A549 (cell line): Measurements from ENCODE around the gene CUX1.

Experiments used
- FOSB ChIP-seq: fragments of 250-450 bp; sonication (Bioruptor Pico); IDR thresholded peaks from 2 replicates; pipeline ENCODE4 v1.5.0; 2020; ENCODE audit warnings: mild to moderate bottlenecking, moderate library complexity
- MAFK ChIP-seq: fragments of 450-650 bp; IDR thresholded peaks from 2 replicates; pipeline ENCODE4 v1.6.1; 2014; ENCODE audit not compliant: partially characterized antibody
- POLR2A ChIP-seq: IDR thresholded peaks from 2 replicates; pipeline ENCODE4 v1.6.1; 2012; ENCODE audit warnings: mild to moderate bottlenecking, low read length
- POLR2AphosphoS2 ChIP-seq: conservative IDR thresholded peaks from 2 replicates; pipeline ENCODE4 v1.6.1; 2012; ENCODE audit warnings: low read length, improper control_type of control experiment, inconsistent platforms
- RAD21 ChIP-seq, 2 experiments: fragments of >200 bp in 1 of 2; sonication (Bioruptor Twin) in 1 of 2; formaldehyde crosslinking in 1 of 2; IDR thresholded peaks in 1 of 2; conservative IDR thresholded peaks in 1 of 2; 2 replicates in 1 of 2; 3 replicates in 1 of 2; pipeline ENCODE4 v1.6.1; 2012 to 2018; ENCODE audit warnings: inconsistent platforms in 1 of 2
- ZFP36 ChIP-seq: fragments of 450-650 bp; IDR thresholded peaks from 2 replicates; pipeline ENCODE4 v1.6.1; 2014; ENCODE audit warnings: borderline replicate concordance; ENCODE audit not compliant: partially characterized antibody
- ZNF302 ChIP-seq: fragments of 250-450 bp; sonication (Bioruptor Pico); IDR thresholded peaks from 2 replicates; pipeline ENCODE4 v1.9.0; 2021; ENCODE audit warnings: inconsistent platforms, mild to moderate bottlenecking, moderate library complexity
- TF ChIP-seq, protein P1 (sequence below): fragments of >200 bp; sonication (Bioruptor Twin); formaldehyde crosslinking; IDR thresholded peaks from 3 replicates; pipeline ENCODE4 v1.5.1; 2016
- TF ChIP-seq, protein P2 (sequence below): fragments of 150-350 bp; IDR thresholded peaks from 2 replicates; pipeline ENCODE4 v1.6.1; 2014; ENCODE audit warnings: low read depth, mild to moderate bottlenecking, low read length

DNA sequence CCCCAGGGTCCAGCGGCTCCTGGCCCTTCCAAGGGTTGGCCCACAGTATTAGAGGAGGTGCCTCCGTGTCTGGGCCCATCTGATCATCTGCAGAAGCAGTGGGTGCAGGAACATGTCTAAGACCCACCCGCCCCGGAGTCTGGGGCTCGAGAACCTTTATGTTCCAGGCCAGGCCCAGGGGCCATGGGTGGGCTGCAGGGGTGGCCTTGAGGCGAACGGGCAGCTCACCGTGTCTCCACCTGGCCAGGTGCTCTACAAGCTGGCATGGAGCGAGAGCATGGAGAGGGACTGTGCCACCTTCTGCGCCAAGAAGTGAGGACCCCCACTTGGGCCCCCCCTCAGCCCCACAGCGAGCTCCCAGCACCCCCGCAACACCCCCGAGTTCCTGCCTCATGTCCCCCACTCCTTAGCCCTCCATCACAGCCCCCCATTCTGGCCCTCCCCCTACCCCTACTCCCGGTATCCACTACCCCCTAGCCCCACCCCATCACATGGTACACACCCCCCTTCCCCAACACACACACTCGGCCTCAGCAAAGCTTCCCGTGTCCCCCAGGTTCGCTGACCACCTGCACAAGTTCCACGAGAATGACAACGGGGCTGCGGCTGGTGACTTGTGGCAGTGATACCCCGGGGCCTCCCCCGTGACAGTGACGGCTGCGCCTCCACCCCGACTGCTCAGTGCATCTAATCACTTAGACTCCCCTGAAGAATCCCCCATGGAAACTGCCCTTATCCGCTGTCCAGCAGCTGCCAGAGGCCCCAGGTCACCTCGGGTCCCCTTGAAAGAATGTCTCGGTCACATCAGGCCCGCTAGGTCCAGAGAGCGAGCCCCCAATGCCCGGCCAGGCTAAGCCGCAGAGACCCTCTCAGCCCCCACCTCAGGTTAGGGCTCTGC is 465.3 kb downstream of the CUX1 start:
- no peak for TF ChIP-seq ZFP36
- TF ChIP-seq, protein P1, sequence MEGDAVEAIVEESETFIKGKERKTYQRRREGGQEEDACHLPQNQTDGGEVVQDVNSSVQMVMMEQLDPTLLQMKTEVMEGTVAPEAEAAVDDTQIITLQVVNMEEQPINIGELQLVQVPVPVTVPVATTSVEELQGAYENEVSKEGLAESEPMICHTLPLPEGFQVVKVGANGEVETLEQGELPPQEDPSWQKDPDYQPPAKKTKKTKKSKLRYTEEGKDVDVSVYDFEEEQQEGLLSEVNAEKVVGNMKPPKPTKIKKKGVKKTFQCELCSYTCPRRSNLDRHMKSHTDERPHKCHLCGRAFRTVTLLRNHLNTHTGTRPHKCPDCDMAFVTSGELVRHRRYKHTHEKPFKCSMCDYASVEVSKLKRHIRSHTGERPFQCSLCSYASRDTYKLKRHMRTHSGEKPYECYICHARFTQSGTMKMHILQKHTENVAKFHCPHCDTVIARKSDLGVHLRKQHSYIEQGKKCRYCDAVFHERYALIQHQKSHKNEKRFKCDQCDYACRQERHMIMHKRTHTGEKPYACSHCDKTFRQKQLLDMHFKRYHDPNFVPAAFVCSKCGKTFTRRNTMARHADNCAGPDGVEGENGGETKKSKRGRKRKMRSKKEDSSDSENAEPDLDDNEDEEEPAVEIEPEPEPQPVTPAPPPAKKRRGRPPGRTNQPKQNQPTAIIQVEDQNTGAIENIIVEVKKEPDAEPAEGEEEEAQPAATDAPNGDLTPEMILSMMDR, result no peak
- TF ChIP-seq, protein P2, sequence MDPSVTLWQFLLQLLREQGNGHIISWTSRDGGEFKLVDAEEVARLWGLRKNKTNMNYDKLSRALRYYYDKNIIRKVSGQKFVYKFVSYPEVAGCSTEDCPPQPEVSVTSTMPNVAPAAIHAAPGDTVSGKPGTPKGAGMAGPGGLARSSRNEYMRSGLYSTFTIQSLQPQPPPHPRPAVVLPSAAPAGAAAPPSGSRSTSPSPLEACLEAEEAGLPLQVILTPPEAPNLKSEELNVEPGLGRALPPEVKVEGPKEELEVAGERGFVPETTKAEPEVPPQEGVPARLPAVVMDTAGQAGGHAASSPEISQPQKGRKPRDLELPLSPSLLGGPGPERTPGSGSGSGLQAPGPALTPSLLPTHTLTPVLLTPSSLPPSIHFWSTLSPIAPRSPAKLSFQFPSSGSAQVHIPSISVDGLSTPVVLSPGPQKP, result no peak
- TF ChIP-seq ZNF302 (CRISPR knock-in tag), result no peak
- TF ChIP-seq POLR2A, result no peak
- no peak for TF ChIP-seq FOSB (CRISPR knock-in tag)
- TF ChIP-seq RAD21 (conservative IDR thresholded peaks at IDR 0.05 in 1 of 2, IDR thresholded peaks at IDR 0.05 in 1 of 2), result no peak
- no peak for TF ChIP-seq MAFK
- no peak for TF ChIP-seq POLR2AphosphoS2
